Measurements from ENCODE around the gene AKR1B15.

Gene AKR1B15

GRCh38 chr7:134601459-134601858 lies 52.5 kb downstream of the AKR1B15 start:
- no peak for DNase-seq (ENCODE audit: low read depth)
- H3K4me3 ChIP-seq (ENCODE audit: low read depth, low read length) = no peak overlapping the region
- no peak for TF ChIP-seq CTCF (IDR thresholded peaks at IDR 0.05; ENCODE audit: control insufficient read depth, extremely low read depth, insufficient read depth)

GRCh38 chr7:134602881-134603451 lies 54.1 kb downstream of the AKR1B15 start:
- TF ChIP-seq CTCF (IDR thresholded peaks at IDR 0.05; ENCODE audit: control insufficient read depth, extremely low read depth, insufficient read depth) = no peak
- H3K4me3 ChIP-seq (ENCODE audit: low read depth, low read length) = no peak overlapping the region
- no peak for DNase-seq (ENCODE audit: low read depth)

- no peak overlapping the region for H3K4me3 ChIP-seq (ENCODE audit: low read depth, low read length)
These were observed 57.3 kb downstream of the AKR1B15 start for GRCh38 chr7:134605978-134606923.

GRCh38 chr7:134611611-134612151 lies 62.8 kb downstream of the AKR1B15 start:
- TF ChIP-seq CTCF (IDR thresholded peaks at IDR 0.05; ENCODE audit: control insufficient read depth, extremely low read depth, insufficient read depth) = no peak
- H3K4me3 ChIP-seq (ENCODE audit: low read depth, low read length) = no peak overlapping the region
- DNase-seq (ENCODE audit: low read depth) = no peak

More at GRCh38 chr7:134605978-134606923, 57.3 kb downstream of the AKR1B15 start:
- DNase-seq (ENCODE audit: low read depth) = no peak
- peak; percentile 90 for TF ChIP-seq CTCF (IDR thresholded peaks at IDR 0.05; ENCODE audit: control insufficient read depth, extremely low read depth, insufficient read depth)

GRCh38 chr7:134612197-134612596 lies 63.3 kb downstream of the AKR1B15 start:
- no peak overlapping the region for H3K4me3 ChIP-seq (ENCODE audit: low read depth, low read length)
- DNase-seq (ENCODE audit: low read depth) = no peak
- TF ChIP-seq CTCF (IDR thresholded peaks at IDR 0.05; ENCODE audit: control insufficient read depth, extremely low read depth, insufficient read depth) = peak; percentile 10; the same call in 1 of the 2 replicates

- DNase-seq (ENCODE audit: low read depth) = no peak
- H3K4me3 ChIP-seq (ENCODE audit: low read depth, low read length) = no peak overlapping the region
- no peak for TF ChIP-seq CTCF (IDR thresholded peaks at IDR 0.05; ENCODE audit: control insufficient read depth, extremely low read depth, insufficient read depth)
These were observed 64.9 kb downstream of the AKR1B15 start for GRCh38 chr7:134613623-134614347.

All from LNCaP clone FGC (cell line).